HG03060 (cell line): ENCODE results near the gene ZNF622.

Experiments
- ATAC-seq: cut with Tn5 transposase; IDR thresholded peaks from one replicate; pipeline ENCODE4 v1.9.1; 2021; ENCODE audit warnings: low read depth, moderate number of reproducible peaks; ENCODE audit not compliant: unreplicated experiment

ZNF622 gene, protein sequence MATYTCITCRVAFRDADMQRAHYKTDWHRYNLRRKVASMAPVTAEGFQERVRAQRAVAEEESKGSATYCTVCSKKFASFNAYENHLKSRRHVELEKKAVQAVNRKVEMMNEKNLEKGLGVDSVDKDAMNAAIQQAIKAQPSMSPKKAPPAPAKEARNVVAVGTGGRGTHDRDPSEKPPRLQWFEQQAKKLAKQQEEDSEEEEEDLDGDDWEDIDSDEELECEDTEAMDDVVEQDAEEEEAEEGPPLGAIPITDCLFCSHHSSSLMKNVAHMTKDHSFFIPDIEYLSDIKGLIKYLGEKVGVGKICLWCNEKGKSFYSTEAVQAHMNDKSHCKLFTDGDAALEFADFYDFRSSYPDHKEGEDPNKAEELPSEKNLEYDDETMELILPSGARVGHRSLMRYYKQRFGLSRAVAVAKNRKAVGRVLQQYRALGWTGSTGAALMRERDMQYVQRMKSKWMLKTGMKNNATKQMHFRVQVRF

DNA sequence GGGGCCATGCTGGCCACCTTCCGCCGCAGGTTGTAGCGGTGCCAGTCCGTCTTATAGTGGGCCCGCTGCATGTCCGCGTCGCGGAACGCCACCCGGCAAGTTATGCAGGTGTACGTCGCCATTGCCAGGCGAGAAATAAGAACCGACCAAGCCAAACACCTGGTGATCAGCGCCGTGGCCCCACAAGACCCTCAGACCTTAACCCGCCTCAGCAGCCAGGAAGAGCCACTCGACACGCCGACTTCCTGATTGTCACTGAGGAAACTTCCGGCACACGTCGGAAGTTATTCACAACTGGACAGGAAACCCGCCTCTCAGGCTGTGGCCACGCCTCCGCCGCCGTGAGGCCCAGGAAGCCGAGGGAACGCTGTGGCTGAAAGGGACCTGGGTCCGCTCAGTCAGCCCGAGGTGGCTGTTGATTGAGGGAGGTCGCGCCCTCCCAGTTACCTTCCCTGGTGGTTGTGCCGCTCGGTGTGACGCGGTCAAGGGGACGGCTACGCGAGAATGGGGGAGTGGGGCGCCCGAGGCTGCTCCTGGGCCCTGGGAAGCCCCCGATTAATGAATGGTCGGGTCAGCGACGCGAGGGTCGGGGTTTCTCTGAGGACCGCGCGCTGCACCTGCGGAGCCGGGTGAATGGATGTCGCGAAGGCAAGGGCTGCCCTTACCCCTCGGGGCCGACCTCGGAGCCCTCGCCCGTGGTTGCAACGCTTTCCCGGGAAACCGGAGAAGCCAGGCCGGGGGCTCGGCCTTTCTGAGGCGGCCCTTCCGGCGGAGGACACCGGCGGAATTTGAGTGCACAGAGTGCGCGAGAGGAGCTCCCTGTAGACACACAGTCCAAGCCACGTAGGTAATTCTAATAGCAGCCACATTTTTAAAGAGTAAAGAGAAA is at the start of gene ZNF622:
Gene ZNF622 (minus strand): TSS at position 257 of the 889 bp plus-strand sequence. CDS start 135 bp downstream, at position 122.
- peak; percentile 65 for ATAC-seq

DNA sequence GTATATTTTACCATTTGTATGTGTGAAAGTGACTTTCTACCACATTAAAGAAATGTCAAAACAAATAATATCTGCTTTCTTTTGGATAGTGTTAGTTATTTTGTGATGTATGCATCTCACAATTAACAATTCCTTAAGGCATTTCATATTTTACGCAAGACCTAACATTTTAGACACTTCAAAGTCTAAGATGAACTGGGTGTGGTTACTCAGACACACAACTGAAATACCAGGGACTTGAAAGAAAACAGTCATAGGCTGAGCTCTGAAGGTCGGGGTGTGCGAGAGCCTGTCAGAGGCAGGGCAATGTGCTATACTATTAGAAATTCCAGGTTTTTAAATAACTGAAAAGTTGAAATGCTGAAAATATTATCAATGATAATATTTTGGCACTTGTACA is 44.5 kb upstream of the ZNF622 start:
- no peak for ATAC-seq

DNA sequence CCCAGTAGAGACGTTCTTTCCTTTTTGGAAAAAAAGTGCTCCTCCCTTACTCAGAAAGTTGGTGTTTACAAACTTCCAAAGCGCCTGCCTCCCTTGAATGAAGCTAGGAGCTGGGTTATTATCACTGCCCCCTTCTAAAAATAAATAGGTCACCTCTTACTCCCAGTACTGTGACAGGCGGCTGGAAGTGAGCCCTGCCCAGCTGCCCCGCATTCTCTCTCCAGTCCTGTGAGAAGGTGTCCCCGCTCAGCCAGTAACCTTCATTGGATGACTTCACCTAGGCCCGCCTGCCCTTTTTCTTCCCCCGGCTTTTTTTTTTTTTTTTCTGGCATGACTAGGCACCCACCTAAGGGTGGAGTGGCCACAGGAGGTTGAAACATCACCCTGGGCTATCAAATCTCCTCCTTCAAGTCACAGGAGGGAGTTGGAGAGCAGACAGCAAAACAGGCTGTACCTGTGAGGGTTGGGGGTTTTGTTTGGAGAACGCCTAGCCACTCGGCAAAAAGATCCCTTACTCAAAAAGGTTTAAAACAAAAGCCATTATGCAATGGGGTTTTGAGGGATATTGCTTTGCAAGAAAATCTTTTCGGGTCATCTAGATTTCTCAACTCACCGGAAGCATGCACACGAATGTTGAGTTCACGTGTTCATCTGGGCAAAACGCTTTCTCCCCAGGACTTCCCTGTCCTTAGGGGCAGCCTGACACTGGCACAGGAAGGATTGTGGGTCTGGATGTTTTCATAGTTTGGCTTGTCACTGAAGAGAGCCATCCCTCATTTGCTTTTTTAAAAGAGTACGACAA is 43.3 kb upstream of the ZNF622 start:
- no peak for ATAC-seq

DNA sequence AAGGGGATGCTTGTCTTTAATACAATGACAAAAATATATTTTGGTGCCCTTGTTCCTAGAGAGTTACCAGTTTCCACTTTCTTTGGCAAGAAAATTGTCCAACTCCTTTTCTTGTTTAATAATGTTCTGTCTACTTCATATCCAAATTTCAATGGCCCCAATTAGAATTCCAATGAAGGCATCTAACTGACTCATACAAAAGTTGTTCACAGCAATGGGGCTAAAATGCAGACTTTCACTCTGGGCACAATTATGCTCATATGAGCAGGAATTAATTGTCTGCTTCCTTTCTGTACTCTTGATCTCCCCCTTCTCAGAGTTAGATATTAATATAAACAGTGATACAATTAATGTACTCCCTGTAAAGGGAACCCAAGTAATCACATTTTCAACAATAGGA is 42.1 kb upstream of the ZNF622 start:
- no peak for ATAC-seq

DNA sequence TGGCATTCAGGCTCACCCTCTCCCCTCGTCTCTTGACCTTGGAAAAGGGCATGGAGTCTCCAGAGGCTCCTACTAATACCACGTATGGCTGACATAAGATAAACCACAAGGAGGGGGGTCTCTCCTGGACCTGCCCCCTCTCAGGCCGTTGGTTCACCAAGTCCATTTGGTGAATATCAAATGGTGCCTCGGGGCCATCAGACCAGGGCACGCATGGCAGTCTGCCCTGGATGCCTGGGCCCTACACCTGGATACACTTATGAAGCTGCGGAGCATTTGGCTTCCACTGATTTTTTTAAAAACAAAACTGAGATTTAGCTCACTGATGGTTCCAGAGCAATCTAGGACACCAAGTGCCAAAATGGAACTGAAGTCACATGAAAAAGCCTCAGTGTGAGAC is 40.3 kb upstream of the ZNF622 start:
- ATAC-seq = no peak

DNA sequence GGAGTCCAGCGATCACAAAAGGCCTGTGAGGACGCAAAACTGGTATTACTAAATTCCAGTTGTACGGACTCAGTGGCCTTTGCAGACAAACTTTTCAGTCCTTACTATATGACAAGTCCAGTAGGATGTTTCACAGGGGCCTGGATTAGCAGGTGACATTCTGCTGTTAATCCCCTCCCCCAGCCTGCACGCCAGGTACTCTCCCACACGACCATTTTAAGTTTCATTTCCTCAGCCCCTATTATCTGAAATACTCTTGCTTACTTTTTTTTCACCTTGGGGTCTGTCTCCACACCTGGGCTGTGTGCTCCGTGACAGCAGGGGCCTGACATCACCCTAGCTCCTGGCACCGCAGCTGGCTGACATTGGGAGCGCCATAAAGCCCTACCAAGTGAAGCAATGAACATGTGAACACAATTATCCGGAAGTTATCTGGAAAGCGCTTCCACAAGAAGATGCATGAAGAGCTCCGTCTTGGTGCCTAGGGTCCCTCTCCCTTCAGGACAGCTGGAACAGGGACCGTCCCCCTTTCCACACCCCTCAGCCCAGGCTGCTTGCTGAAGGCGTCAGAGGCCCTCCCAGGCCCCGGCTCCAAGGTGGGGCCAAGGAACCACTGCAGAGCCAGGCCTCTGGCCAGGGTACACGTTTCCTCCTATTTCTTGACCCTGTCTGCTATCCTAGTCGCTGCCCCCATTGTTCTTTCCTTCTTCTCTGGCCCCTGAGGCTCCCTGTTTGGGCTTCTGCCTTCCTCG is 39.7 kb upstream of the ZNF622 start:
- no peak for ATAC-seq

DNA sequence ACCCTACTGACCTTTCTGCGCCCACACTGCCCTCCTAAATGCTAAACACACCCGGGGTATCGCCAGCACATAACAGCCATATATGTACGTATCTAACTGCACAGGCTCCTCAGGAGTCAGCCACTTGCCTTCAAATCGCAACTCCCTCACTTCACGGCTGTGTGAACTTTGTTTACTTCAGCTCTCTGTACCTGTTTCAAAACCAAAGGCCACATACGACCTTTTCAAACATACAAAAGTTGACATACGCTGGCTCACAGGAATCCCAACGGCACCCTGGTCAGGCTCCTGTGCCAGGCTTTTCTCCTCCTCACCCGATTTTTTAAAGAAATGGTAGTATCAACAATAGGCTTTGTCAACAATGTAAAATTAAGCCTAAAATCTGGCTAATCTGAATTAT is 39.0 kb upstream of the ZNF622 start:
- ATAC-seq = no peak

DNA sequence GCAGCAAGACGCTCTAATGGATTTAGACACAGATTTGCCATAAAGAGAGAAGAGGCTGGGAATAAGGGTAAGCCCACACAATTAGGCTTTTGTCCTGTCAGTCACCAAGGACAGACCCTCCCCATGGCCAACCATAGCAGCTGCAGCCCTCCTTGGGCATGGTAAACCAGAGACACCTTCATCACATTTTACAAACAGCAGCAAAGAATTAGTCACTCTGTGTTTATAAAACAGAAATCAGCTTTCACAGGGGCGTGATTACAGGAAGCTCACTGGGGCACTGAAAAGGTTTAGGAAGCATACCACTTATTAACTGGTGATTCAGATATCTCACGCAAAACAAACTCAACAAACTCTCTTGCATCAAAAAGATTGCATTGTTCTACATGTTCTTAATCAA is 37.3 kb upstream of the ZNF622 start:
- ATAC-seq = no peak

DNA sequence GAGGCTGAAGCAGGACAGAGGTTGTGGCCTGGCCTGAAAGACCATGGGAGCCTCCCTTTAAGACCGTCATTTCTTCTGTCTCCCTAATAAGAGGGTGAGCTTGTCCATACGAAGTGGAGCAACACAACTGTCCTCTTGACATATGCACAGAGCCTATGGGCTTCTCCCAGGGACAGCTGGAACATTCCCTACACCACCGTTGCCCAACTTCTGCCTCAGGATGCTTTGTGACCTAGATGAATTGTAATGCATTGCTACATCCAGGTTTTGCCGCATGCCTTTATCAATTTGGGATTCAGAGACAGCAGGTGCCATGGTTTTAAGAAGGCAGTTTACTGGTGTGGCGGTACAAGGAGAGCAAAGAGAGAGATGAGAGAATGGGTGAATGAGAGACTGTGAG is 34.4 kb upstream of the ZNF622 start:
- ATAC-seq = no peak

DNA sequence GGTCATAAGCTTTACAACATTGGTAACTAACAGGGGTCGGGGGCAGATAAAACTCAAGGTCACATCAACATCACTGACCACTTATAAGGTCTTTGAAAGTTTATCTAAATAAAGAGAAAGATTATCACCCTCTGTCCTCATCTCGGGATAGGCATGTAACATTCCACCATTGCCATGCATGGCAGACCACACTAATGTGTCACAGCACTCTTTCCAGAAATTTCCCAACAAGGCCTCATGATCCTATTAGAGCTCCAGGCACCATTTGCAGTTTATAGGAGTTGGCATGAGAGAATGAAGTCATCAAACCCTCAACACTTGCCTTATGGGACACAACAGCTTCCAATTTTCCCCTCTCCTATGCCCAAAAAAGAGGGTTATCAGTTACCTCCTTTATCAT is 31.9 kb upstream of the ZNF622 start:
- ATAC-seq = no peak

DNA sequence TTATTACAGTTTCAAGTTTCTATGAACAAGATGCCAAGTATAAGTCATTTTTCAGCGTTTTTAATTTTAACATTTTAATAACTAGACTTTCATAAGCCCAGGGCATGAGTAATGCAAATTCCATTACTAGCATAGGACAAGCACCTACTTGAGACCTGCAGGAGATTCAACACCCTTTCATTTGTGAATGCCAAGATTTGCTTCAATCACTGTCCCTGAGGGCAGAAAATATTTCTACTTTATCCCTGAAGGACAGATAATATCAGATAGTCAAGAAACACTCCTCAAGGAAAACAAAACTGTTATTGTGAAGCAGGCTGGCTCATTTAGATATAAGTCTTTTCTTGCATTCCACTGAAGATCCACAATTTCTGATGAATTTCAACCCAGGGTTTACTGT is 27.7 kb upstream of the ZNF622 start:
- no peak for ATAC-seq

DNA sequence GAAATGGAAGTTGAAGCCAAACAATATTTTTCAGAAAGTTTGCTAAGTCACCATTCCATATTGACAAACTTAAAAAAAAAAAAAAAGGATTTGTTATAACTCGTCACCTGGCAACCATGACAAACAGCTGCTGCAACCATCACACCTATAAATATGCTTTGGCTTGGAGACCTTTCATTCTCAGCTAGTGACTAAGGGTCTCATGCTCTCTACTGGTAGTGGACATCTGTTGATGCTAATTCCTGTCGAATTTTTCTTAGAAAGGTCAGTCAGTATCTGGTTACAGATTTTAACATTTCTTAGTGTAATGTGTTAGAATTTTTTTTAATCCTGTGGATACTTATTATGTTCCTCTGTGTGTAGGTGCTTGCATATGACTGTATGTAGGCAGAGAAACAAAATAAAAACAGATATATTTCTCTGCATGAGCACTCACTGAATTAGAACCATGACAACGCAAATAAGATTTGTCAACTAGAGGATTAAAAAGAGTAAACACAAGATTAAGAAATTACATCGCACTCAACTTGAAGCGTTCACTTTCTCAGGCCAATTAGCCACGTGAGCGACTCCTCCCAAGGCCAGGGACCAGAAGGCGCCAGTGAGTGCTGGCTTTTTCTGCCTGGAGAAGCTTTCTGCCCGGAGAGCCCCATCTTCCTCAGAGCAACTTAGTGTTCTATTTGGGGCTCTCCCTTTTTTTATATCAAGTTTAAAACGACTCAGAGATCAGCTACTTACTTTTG is 27.0 kb upstream of the ZNF622 start:
- no peak for ATAC-seq

DNA sequence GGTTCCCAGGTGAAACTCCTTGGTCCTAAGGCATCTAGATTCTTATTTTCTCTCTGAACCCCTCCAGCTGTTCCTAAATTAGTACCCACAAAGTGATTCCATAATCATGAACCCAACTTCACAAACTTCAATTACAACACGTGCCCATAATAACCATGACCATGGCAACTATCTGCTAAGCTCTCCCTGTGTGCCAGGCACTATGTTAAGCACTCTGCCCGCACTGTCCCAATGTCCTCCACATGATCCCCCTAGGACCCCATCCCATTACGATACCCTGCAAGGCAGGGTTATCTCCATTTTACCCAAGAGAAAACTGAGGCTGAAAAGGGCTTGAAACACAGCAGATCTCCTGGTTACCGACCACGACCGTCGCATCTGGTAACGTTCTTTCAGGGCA is 25.3 kb upstream of the ZNF622 start:
- ATAC-seq = no peak

DNA sequence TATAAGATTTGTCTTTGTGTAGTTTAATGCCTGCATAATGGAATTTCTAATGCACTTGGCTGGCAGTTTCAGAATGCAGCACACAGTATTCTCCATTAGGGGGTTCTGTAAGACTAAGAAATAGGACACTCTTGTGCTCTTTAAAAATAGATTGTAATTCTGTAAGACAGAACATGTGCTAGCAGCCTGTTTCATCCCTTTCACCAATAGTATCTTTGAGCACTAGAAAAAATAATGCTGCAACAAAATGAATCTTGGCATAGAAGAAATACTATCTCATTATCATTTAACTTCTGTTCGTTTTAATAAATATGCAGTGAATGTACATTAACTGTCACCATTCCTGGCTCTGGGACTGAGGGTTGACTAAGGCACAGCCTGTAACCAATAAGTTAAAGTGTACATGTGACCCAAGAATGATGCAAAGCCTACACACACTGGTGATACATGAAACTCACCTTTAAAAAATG is 23.8 kb upstream of the ZNF622 start:
- no peak for ATAC-seq

DNA sequence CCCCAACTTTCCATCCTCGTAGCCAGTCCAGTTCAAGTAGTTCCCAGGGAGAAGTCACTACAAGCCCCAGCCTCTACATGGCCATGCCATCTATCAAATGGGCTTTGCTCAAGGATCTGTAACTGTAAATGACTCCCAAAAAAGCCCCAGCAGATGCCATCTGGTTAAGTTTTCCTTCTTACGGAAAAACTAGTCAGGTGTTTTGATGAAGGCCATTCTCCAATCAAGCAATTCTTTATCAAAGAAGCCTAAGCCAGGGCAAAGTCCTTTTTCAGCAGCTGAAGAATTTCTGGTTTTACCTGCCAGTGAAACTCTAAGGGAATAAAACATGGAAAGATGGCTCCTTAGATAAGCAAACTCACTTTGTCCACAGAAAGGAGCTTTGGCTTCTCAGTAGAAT is 21.9 kb upstream of the ZNF622 start:
- no peak for ATAC-seq

DNA sequence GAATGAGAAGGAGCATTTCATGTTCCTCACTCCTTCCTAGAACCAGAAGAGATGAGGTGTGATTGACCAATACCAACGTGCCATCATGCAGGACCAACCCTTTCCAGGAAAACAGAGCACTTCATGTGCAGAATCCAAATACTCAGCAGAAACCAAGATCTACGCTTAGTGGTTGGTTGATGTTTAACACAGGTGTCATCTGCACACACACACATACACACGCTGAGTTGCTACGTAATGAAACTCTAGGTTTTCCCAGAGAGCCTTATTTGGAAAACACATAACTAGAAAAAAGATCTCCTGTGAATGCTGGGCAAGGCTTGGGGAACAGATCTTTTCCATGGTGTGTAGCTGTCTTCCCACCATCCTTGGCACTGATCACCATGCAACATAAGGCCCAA is 21.1 kb upstream of the ZNF622 start:
- no peak for ATAC-seq

DNA sequence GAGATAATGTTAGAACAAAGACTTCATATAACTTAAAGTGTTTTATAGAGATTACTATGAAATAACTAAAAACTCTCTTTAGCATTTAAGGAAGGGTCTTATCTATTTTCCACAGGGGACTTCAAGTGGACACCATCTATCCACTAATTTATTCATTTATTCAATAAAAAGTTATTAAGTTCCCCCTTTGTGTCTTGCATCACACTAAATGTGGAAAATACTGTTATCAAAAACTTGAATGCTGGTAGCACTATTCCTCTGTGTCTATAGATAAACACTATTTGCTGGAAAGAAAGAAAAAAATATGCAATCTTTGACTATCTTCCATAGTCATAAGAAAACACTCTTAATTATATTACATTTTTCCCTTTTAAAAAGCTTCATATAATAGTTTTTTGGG is 20.1 kb upstream of the ZNF622 start:
- ATAC-seq = no peak

DNA sequence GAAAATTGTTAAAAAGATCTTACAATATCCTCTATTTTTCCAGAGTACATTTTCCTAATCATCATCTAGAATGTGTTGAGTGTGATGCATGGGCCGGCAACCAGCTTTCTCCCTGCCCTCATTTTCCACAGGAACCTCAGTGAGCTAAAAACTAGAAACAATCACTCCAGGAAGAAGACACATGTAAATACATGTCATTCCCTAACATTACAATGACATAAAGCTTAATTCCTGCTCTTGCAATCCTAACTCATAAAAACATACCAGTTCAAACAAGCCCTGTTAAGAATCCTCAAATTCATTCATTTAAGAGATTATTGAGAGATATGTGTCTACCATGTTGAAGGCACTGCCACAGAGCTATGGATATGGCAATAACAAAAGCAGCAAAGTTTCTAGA is 18.5 kb upstream of the ZNF622 start:
- no peak for ATAC-seq

DNA sequence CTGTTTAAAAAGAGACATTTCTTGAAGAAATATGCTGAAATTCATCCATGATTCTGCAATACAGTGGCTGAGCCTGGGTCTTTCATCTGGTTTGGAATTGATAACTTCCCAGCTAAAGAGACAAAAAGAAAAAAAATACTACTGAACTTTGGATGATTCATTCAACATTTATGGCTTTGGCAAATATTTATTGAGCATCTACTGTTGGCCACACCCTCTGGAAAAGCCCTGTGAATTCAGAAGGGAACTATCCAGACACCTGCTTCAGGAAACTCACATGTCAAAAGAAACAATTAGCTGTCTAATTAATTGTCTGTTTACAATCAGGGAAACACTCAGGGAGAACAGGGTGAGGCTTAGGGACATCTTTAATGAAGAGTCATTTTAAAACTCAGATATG is 17.8 kb upstream of the ZNF622 start:
- ATAC-seq = no peak
